Measurements from ENCODE around the gene ANXA11.

DNA sequence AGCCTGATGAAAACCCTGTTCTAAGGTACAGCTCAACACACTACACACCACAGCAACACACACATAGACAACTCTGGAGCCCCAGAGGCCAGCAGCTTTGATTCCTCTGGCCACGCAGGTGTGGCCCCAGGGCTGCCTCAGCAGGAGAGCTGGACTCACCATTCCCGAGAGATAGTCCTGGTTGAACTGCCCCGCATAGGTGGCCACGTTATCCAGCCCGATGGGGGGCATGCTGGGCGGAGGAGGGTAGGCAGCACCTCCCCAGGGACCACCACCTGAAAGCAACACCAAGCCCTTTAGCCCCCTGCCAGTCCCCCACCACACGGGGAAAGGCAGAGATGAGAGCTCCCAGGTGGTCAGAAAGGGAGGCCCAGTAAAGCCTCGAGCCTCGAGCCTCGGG is 34.7 kb downstream of the ANXA11 start:
- TF ChIP-seq, protein P1, sequence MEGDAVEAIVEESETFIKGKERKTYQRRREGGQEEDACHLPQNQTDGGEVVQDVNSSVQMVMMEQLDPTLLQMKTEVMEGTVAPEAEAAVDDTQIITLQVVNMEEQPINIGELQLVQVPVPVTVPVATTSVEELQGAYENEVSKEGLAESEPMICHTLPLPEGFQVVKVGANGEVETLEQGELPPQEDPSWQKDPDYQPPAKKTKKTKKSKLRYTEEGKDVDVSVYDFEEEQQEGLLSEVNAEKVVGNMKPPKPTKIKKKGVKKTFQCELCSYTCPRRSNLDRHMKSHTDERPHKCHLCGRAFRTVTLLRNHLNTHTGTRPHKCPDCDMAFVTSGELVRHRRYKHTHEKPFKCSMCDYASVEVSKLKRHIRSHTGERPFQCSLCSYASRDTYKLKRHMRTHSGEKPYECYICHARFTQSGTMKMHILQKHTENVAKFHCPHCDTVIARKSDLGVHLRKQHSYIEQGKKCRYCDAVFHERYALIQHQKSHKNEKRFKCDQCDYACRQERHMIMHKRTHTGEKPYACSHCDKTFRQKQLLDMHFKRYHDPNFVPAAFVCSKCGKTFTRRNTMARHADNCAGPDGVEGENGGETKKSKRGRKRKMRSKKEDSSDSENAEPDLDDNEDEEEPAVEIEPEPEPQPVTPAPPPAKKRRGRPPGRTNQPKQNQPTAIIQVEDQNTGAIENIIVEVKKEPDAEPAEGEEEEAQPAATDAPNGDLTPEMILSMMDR (IDR thresholded peaks at IDR 0.05): no peak
- no peak for TF ChIP-seq POLR2A (IDR thresholded peaks at IDR 0.05; ENCODE audit: low read length)

All from A549 (cell line).